ENCODE results near the gene BOLA1. TPM values are rescaled to one million over a fixed set of nuclear protein-coding genes. Genes with fewer than 3 reads are reported as not detected.

The BOLA1 gene
- total and polyA plus RNA-seq, 2 of the 13 experiments (the other 11 are each of a cell fraction or from before 2014, with no cell fraction given): 3.2 to 4.2 TPM

DNA sequence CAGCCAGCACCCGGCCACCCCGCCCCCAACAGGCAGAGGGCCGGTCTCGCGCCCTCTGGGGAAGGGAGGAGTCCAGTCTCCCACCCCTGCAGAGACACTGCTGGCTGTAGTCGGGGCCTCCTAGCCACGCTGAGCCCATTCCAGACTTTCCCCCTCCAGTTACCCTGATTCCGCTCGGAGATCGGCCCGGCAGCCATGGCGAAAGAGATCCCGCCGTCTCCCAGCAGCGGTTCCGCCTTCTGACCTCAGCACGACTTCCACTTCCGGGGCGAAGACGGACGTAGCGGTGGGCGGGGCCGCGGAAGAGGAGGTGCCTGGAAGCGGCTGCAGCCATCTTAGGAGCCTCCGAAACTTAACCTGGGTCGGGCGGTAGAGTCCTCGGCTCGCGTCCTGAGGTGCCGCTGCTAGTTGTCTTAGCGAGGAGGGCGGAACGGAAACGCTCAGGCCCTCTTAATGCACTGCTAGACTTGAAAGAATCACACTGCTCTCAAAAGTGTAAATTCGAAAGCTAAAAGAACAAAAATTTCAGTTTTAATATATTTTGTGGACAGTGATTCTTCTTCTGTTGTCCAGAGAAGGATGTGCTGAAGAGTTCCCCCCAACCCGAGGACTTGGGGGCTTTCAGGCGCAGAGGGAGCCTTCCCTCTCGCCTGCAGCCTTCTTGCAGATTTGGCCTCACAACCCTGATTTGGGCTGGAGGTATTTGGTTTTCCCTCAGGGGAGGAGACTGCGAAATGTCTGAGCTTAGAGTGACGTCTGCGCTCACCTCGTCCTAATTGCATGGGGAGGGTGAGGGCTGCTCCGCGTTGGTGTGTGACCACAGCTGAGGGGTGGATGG lies 28.4 kb downstream of the BOLA1 start, which contains the start of gene SF3B4 (continued):
- TF ChIP-seq ZNF792 (CRISPR knock-in tag; IDR thresholded peaks at IDR 0.05) (peak; percentile 38; the same call in 1 of the 2 replicates), HNF1A (IDR thresholded peaks at IDR 0.05; ENCODE audit: low read depth) (no peak), HNF1A (CRISPR knock-in tag; IDR thresholded peaks at IDR 0.05; ENCODE audit: borderline replicate concordance) (peak; percentile 29; the same call in 1 of the 2 replicates)

DNA sequence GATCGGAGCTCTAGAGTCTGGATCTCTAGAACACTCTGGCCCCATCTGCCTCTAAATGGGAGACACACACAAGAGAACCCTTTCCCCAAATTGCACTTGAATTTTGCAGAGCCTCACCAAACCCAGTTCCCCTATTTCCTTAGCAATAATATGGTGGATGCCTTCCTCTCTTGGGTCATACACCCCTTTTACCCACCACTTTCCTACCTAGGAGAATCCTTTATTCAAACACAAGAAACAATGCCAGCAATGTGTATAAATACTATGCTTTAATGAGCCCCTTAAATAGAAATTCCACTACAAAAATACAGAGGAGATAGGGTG lies 29.0 kb downstream of the BOLA1 start:
- Histone ChIP-seq H4K20me1 (ENCODE audit: insufficient read depth, low read length) (0 out of 2 replicates have a peak, but pooled peaks cover 3% of the 10 kb centered on the region), H3K4me3 (replicated peaks in 1 of 3; ENCODE audit: insufficient read depth in 1 of 3, low read depth in 2 of 3, low read length in 3 of 3) (peak overlapping the region; percentile 90 to 99 (median 92)), H3K9ac (ENCODE audit: insufficient read depth, low read depth, low read length) (peak overlapping the region; percentile 85), H3K9me3 (ENCODE audit: low read length) (no peaks in the 10 kb centered on the region), H2AFZ (ENCODE audit: low read length) (no peak overlapping the region), H3K27ac (ENCODE audit: extremely low read length, insufficient read depth, low read length) (peak overlapping the region; percentile 88), H3K4me1 (ENCODE audit: insufficient read depth, low read length) (peaks cover 30% of the 10 kb centered on the region), H3K4me2 (ENCODE audit: low read depth, low read length) (peak overlapping the region; percentile 82), H3K36me3 (replicated peaks in 1 of 2; ENCODE audit: control insufficient read depth in 1 of 2, insufficient read depth in 2 of 2, low read length in 2 of 2) (peaks cover 11 to 31% of the 10 kb centered on the region in 2 experiments; a peak in 4 of 5 replicates), H3K79me2 (ENCODE audit: insufficient read depth, low read length) (peaks cover 17% of the 10 kb centered on the region), H3K27me3 (ENCODE audit: control insufficient read depth in 1 of 2, insufficient read depth in 2 of 2, low read length in 2 of 2) (no peaks in the 10 kb centered on the region; a peak in 1 of 5 replicates)
- DNase-seq (ENCODE audit: low spot score) (no peak), ATAC-seq (no peak), FAIRE-seq (no peak)
- 29% methylated on average over 1 of the region's 1 CpG for WGBS (ENCODE audit: low lambda C conversion rate)
- CTCF ChIA-PET (ENCODE audit: low intra/inter-chr PET ratio, low total read pairs): no interaction called here
- TF ChIP-seq ZNF383 (CRISPR knock-in tag; IDR thresholded peaks at IDR 0.05; ENCODE audit: borderline replicate concordance) (no peak), POLR2A (IDR thresholded peaks at IDR 0.05; ENCODE audit: insufficient read depth in 1 of 2, low read depth in 2 of 2, low read length in 2 of 2) (no peak), FLYWCH1 (CRISPR knock-in tag; IDR thresholded peaks at IDR 0.05) (no peak), BRD4 (CRISPR knock-in tag; IDR thresholded peaks at IDR 0.05) (no peak), HDAC1 (CRISPR knock-in tag; IDR thresholded peaks at IDR 0.05) (no peak), ZNF777 (CRISPR knock-in tag; IDR thresholded peaks at IDR 0.05) (peak; percentile 3; the same call in 1 of the 2 replicates)
- TF ChIP-seq, protein P1, sequence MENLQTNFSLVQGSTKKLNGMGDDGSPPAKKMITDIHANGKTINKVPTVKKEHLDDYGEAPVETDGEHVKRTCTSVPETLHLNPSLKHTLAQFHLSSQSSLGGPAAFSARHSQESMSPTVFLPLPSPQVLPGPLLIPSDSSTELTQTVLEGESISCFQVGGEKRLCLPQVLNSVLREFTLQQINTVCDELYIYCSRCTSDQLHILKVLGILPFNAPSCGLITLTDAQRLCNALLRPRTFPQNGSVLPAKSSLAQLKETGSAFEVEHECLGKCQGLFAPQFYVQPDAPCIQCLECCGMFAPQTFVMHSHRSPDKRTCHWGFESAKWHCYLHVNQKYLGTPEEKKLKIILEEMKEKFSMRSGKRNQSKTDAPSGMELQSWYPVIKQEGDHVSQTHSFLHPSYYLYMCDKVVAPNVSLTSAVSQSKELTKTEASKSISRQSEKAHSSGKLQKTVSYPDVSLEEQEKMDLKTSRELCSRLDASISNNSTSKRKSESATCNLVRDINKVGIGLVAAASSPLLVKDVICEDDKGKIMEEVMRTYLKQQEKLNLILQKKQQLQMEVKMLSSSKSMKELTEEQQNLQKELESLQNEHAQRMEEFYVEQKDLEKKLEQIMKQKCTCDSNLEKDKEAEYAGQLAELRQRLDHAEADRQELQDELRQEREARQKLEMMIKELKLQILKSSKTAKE (CRISPR knock-in tag; IDR thresholded peaks at IDR 0.05; ENCODE audit: borderline replicate concordance): no peak
- POLR2A ChIA-PET: interaction anchor here (0.7 to 2.3 kb wide), 9 partner anchors 8 to 258 kb away, joined by 3 to 27 read pairs (median 4); partner anchors contain the start of genes MTMR11, OTUD7B and SV2A
- no TSS peak for BruUV-seq (replicated peaks)
- in situ Hi-C loops (cut with HindIII; ENCODE audit: extremely low pct_ligation_motif_present, low pct_unique_long_range_greater_than_20kb) (no loop called here), intact Hi-C loops (cut with micrococcal nuclease; ENCODE audit: unreplicated experiment) (no loop called here)

Measured in HepG2 (cell line).